WTC11 (cell line): ENCODE measurements around the gene ZNF500.

Source experiments
- CTCF ChIP-seq: fragments of 200-600 bp; IDR thresholded peaks from 2 replicates; pipeline ENCODE4 v1.8.0; 2022; ENCODE audit warnings: antibody characterized with exemption
- GRHL2 ChIP-seq: fragments of 250-450 bp; sonication (Bioruptor Pico); IDR thresholded peaks from 2 replicates; pipeline ENCODE4 v1.8.0; 2022; ENCODE audit warnings: mild to moderate bottlenecking, moderate library complexity; ENCODE audit not compliant: insufficient replicate concordance, severe bottlenecking
- GTF2I ChIP-seq: fragments of 250-450 bp; sonication (Bioruptor Pico); conservative IDR thresholded peaks from 2 replicates; pipeline ENCODE4 v1.4.0; 2021; ENCODE audit warnings: mild to moderate bottlenecking
- PRRX2 ChIP-seq: fragments of 250-450 bp; sonication (Bioruptor Pico); IDR thresholded peaks from 2 replicates; pipeline ENCODE4 v1.8.0; 2021; ENCODE audit warnings: mild to moderate bottlenecking
- TF ChIP-seq, protein P1 (sequence below): sonication (generic); formaldehyde crosslinking; IDR thresholded peaks from 2 replicates; pipeline ENCODE4 v1.8.1; 2023; ENCODE audit warnings: mild to moderate bottlenecking, missing genetic modification reagents, moderate library complexity
- TF ChIP-seq, protein P2 (sequence below): sonication (generic); formaldehyde crosslinking; IDR thresholded peaks from 2 replicates; pipeline ENCODE4 v1.8.0; 2022; ENCODE audit warnings: mild to moderate bottlenecking, missing genetic modification reagents

DNA sequence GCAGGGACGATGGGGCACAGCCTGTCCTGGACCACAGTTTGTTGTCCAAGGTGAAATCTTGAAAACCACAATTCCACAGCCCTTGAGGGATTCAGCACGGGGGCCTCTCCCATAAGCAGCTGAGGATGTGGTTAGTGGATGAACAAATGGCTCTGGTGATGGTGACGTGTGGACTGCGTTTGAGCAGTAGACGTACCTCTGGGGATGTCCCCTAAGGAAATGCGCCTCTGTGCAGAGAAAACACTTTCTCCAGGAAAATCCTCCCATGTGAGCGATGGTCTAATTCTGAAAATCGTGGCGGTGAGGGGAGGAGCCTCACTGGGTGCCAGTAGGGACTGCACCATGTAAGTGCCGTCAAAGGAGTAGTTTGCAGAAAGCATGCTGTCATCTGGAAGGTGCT, 23.9 kb upstream of the ZNF500 start:
- TF ChIP-seq, protein P1, sequence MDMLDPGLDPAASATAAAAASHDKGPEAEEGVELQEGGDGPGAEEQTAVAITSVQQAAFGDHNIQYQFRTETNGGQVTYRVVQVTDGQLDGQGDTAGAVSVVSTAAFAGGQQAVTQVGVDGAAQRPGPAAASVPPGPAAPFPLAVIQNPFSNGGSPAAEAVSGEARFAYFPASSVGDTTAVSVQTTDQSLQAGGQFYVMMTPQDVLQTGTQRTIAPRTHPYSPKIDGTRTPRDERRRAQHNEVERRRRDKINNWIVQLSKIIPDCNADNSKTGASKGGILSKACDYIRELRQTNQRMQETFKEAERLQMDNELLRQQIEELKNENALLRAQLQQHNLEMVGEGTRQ (CRISPR knock-in tag), result no peak
- no peak for TF ChIP-seq CTCF
- no peak for TF ChIP-seq PRRX2
- TF ChIP-seq, protein P2, sequence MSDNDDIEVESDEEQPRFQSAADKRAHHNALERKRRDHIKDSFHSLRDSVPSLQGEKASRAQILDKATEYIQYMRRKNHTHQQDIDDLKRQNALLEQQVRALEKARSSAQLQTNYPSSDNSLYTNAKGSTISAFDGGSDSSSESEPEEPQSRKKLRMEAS (CRISPR knock-in tag), result no peak
- no peak for TF ChIP-seq GTF2I (CRISPR knock-in tag)
- no peak for TF ChIP-seq GRHL2 (CRISPR knock-in tag)
